ENCODE measurements around the gene TADA2B.

TADA2B gene

GRCh38 chr4:7104366-7105031 lies 61.3 kb downstream of the TADA2B start:
- in situ Hi-C loops (cut with MboI; ENCODE audit: low sequenced_read_pairs): no loop called here

DNA sequence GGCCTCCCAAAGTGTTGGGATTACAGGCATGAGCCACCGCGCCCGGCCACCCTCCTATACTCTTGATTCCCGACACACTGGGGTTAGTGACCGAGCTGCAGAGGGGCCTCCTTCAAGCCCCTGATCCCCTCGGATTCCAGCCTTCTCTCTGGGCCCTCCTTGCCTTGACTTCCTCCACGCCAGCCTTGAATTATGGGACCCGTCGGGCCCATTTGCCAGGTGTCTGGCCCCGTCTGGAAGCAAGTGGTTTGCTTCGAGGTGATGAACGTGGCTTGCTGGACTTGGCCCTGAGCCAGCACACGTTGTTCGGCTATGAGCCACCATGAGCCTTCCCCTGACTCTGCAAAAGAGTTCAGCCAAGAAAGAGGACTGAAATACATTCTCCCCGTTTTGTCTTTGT lies 62.1 kb downstream of the TADA2B start:
- in situ Hi-C loops (cut with MboI; ENCODE audit: low sequenced_read_pairs): no loop called here

DNA sequence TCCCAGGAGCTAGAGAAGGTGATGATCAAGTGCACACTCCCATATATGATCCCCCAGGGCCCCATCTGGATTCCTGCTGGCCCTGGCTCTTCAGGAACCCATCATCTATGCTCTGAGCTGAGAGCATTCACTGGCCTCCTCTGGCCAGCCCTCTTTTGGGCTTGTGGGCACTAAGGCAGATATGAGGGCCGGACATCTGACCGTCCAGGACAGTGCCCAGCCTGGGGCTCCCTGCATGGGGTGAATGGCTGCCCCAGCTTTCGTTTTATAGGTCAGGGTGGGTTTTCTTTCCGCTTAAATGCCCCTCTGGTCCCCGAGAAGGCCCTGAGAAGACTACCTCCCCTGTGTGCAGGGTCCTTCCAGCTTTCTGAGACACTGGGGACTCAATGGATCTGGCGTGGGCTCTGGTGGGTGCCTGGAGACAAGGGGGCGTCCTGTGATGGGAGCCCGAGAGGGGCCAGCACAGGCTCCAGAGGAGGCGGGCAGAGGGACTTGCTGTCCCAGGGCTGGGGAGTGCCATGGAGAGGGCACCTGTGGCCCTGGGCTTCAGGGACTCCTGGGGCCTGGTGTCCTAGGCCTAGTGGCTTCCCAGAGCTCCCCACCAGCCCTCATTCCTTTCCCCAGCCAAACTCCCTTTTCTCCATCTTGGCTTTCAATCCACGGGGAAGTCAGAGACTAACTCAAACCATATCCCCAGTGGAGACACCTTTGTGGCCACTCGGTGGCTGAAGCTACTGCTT lies 64.2 kb downstream of the TADA2B start:
- in situ Hi-C loops (cut with MboI; ENCODE audit: low sequenced_read_pairs): no loop called here

Data from HL-60/S4 treated with retinoic acid at 250 ng/mL for 4 days and 3 days (cell line).